ENCODE data around the gene MYO1D.

The MYO1D gene

DNA sequence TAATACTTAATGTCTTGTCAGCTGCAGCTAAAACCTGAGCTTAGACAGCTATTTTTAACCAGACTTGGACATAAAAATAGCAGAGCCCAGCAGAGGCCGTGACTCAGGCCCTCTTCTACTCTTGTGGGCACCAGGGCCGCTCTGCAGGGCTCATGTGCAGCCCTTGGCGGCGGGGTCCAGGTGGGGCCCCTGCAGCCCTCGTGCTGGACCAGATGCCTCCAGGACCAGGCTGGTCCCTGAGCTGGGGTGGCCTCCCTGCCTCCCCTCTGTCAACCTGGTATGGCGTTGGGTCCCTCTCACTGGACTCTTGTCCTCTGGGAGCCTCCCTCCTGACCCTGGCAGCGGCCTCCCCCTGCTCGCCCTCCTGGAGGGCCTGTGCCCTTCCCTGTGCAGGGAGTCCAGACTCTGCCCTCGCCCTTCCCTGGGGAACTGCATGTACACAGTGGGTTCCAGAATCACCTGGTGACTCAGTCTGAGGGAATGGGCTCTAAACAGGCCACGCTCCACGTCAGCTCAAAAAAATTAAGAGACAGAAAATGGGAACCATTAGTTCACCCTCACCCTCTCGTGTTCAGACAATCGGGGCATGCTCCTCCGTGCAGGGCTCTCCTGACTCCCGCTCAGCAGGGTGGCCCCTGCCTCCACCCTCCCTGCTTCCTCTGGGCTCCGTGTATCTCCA is 380.4 kb downstream of the MYO1D start:
- DNase-seq = no peak

DNA sequence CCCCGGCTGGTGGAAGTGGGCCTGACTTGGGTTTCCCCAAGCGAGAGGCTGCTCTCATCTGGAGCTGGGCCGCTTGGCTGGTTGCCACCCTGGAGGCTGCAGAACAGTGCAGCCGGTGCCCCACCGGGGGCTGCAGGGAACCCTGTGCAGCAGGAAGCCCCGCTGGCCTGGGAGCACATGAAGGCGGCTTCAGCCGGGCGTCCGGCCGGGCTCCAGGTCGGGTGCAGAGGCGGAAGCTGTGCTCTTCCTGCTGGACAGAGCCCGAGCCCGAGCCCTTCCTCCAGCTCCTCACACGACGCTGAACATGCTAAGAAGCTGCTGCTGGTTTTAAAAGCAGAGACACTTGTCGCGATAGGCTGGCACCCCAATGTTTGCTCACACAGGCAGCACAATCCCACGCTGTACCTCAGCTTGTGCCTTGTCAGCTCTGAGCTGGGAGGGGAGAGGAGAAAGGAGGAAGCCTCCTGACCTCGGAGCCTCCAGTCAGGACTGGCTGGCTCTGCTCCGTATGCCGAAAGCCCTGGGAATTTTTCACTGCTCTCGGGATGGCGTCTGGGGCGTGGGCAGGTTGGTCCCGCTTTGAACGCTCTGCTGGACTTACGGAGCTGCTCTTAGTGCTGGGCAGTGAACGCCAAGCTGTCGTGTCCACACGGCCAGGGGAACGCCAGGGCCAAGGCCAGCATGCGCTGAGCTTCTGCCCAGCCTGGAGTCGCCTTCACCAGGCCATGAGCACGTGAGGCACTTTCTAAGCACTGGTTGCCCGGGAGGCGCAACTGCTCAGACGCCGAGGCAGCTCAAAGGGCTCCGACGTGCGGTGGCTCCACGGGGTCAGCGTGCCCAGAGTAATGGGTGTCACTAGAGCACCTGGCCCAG is 381.3 kb downstream of the MYO1D start:
- DNase-seq = no peak

DNA sequence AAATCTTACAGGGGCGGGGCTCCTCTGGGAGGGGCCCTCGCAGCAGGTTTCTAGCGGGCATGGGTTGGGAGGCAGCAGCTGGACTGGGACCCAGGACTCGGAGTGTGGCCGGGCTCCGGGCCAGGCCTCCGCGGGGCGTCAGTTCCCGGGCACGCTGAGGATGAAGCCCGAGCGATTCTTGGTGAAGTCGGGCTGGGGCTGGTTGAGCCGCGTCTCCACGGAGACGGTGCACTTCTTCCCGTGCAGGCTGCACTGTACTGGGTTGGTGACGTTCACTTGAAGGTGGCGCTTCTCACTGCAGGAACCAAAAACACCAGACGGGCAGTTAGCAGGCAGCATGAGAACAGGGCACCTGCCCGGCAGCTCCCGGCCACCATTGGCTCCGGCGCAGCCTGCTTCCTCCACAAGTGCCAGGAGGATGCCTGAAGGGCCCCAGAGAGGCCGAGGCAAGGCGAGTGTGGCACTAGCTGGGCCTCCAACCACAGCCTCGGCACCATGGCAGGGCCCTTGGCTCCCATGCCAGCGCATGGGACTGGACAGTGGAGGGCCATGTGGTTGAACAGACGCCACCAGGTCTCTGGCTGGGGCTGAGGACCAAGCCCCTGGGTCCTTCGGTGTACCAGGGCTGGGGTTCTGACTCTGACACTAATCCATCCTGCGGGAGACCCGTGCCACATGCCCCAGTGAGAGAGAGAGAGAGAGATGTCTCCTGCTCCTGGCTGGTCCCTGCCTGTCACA is 382.1 kb downstream of the MYO1D start:
- no peak for DNase-seq

DNA sequence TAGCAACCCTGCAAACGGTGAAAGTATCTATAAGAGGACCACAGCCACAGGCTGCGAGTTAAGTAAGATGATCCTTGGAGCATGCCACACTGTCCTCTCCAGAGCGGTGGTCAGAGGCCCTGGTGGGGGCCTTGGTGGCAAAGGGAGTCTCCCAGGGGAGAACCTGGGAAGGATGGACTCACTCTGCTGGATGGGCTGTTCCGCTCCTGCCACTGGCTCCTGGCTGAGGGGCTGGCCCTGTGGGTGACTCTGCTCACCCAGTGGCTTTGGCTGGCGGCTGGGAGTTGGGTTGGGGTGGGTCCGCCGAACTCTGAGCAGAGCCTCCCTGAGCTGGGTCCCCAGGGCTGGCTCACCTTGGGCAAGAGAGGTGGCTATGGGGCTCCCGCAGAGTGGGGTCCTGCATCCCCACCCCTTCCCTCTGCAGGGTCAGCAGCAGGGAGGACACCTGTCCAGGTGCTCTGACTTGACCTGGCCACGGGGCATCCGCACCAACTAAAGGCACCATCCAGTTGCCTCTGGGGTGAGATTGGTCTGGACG is 382.9 kb downstream of the MYO1D start:
- no peak for DNase-seq

DNA sequence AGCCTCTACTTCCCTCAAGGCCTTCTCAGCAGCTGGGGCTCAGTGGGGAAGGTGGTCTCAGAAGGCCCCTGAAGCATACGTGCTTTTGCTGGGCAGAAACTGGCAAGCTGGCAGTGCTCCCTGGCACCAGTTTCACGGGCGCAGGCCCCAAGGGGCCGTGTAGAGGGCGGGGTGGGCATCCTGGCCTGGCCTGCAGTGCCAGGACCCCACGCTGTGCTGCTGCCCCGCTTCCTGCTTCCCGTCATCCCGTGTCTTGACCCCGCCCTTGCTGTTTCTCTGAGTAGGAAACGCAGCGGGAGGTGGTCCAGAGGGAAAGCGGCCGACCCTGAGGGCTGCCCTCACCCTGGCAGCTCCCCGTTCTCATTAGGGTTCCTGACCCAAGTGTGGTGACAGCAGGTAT is 383.4 kb downstream of the MYO1D start:
- no peak for DNase-seq

DNA sequence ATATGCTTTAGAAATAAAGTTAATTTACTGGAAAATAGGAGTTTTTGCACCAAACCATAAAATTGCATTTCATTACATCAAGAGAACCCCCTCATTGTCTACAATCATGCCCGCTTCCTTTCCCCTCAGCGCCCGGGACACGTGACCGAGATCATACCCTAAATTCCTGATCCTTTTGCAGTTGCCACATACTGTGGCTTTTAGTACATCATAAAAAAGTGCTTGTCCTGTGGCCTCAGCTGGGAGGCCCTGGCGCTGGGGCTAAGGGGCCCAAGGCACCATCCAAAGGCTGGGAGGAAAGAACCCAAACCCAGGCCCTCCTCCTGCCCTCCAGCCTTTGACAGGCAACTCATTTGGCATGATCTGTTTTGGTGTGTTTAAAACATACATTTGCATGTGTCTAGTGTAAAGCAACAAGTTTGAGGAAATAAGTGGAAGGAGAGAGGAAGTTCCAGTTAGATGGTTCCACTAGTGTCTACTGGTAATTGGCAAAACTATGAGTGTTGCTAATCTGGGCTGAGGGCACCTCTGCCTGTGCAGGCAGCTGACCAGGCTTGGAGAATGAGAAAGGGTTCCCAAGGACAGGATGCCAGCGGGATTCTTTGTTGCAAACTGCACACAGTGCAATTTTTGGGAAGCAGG is 384.2 kb downstream of the MYO1D start:
- no peak for DNase-seq

DNA sequence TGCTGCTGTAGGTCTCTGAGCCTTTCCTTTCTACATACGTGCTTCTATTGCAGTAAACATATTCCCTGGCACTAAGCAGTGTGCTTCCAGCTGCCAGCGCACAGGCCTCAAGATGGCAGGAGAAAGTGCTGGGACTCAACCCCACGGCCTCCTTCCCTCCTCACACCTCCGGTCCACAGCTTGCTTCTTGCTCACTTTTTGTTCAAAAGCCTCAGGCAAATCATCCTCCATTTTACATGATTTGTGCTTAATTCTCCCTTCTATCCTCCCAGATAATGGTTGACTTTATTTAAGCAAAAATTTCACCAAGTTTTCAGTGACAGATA is 384.7 kb downstream of the MYO1D start:
- DNase-seq = no peak

DNA sequence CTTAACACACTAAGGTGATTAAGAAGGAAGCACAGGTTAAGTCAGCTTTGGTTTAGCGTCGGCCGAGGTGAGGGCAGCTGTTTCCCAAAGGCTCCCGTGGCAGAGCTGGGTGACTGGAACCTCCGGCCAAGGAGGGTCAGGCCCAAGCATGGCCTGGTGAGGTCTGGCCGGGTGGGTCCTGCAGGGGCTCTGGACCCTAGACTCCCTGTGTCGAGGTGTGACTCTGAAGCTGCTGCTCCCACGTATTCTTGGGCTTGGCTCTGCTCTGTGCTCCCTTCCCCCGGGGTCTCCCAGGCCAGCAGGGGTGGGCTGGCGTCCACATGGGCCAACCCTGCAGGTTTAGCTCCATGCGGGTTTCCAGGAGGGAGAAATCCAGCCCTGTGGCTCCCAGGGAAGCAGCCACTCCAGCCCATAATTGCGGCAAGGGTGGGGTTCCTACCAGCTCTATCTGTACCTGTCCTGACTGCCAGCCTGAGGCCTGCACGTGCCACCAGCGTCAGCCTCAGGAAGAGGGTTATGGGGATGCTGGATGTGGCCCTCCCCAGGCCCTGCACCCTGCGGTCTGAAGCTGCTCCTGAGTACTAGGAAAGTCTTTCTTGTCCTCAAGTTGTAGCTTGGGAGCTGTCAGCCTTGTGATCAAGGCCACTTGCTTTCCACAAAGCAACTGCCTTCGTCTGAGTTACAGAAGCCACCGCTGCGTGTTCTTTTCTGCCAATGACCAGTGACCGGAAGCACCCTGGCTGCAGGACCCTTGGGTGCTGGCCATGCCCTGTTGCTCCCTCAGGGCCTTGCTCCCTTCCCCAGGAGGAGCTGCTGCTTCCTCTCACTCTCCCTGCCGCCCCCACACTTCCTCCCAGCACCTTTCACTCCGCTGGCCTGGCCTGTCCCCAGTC is 385.3 kb downstream of the MYO1D start:
- no peak for DNase-seq

DNA sequence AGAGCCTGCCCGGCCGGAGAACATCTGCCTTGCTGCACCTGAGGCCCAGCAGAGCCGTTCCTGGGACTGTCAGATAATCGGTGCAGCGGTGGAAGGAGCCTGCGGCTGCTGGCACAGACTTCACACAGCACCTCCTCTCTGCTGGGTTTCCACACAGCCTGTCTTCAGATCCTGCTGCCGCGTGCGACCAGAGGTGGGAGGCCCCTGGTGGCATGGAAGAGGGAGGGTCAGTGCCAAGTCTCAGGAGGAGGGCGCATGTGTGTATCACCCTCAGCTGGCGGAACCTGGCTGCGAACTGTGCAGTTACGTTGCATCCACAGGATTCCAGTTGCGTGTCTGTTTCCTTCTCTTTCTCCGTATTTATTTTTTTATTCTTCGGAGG is 386.8 kb downstream of the MYO1D start:
- no peak for DNase-seq

DNA sequence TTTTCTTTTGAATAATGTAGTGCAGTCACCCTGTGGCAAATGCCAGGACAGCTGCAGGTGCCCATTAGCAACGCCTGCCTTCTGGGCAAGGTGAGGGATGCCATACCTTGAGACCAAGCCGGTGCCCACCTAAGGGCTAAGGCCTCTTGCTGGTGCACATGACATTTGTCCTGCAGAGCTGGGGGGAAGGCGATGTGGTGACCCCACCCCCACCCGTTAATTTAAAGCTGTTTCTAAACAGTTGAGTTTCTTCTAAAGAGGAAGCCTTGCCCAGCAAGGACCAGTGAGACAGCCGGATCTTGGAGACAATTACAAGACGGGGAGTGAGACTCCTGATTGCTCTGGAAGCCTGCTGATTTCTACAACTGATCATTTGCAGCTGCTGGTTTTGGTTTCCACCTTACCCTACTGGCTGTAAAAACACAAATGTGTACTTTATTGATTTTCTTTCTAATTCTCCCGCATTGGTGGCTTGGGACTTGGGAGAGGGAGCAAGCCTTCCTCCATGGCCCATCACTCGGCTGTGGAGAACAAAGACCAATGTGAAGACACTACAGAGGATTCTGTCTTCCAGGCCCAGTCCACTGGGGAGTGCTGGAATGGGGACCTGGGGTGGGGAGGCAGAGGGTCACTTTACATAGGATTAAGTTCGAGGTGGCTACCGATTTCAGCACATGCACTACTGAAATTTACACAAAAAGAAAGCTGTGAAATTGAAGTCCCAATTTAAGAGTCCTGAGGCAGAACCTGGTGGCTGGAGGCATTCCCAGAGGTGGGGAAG is 387.4 kb downstream of the MYO1D start:
- no peak for DNase-seq

DNA sequence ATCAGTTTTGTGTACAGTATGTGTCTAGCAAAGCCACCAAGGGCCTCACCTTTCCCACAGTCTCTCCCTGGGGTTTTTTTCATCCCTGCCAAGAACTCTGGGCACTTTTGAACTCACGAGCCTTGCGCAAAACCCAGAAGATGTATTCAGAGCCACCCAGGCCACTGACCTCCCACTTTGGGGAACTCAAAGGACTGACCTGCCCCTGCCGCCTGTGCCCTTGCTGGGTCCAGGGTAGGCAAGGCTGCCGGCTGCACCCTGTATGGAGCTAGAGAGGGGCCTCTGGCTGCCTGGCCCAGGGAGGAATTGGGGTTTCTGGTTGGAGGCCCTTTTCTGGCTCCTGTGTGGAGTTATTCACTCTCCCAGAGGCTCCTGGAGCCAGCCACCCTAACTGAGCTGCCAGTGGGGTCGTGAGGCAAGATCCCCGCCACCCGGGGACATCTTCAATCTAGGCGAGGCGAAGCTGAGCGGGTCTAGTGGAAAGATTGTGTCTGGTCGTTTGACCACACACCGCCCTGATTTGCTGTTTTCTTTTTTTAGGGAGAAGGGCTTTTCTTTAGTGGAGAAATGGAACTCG is 388.2 kb downstream of the MYO1D start:
- DNase-seq = no peak

DNA sequence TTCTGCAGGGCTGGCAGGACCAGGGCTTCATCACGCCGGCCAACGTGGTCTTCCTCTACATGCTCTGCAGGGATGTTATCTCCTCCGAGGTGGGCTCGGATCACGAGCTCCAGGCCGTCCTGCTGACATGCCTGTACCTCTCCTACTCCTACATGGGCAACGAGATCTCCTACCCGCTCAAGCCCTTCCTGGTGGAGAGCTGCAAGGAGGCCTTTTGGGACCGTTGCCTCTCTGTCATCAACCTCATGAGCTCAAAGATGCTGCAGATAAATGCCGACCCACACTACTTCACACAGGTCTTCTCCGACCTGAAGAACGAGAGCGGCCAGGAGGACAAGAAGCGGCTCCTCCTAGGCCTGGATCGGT is 388.8 kb downstream of the MYO1D start:
- no peak for DNase-seq

DNA sequence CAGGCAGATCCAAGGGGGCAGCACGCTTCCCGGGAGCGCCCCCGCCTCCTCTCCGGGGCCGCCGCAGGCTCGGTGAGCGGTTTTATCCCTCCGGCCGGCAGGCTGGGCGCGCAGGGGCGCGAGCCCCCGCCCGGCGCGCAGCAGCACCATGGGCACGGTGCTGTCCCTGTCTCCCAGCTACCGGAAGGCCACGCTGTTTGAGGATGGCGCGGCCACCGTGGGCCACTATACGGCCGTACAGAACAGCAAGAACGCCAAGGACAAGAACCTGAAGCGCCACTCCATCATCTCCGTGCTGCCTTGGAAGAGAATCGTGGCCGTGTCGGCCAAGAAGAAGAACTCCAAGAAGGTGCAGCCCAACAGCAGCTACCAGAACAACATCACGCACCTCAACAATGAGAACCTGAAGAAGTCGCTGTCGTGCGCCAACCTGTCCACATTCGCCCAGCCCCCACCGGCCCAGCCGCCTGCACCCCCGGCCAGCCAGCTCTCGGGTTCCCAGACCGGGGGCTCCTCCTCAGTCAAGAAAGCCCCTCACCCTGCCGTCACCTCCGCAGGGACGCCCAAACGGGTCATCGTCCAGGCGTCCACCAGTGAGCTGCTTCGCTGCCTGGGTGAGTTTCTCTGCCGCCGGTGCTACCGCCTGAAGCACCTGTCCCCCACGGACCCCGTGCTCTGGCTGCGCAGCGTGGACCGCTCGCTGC is 389.3 kb downstream of the MYO1D start:
- no peak for DNase-seq

DNA sequence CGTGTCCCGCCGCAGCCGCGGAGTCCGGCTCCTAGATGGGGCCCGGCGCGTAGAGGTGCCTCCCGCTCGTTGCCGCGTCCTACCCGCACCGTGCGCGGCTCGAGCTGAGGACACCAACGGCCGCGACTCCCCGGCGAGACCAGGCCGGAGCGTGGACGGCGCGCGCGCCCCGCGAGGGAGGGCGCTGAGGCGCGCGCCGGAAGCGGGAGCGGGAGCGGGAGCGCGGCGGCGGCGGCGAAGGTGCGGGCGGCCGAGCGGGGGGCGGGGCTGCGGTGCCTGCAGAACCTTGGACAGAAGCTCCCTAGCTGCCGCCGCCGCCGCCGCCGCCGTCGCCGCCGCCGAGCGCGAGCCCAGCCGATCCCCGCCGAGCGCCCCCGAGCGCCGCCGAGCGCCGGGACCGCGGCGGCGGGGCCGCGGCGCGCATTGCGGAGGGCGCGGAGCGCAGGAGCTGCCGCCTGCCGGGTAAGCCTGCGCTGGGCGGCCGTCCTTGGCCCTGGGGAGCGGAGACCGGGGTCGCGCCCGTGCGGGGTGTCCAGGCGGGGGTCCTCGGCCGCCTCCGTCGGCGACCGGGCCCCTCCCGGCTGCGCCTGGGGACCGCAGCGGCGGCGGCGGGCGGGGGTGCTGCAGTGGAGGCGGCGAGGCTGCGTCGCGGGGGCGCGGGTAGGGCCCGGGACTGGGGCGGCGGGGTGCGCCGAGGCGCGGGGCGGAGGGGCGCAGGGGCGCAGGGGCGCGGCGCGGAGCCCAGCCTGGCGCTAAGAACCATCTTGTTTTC is 390.0 kb downstream of the MYO1D start, which contains the start of gene CDK5R1:
CDK5R1 (plus strand) TSS at position 293 of the 772 bp plus-strand sequence. CDS start 628 bp downstream, outside the sequence.
- peak; percentile 71 for DNase-seq

DNA sequence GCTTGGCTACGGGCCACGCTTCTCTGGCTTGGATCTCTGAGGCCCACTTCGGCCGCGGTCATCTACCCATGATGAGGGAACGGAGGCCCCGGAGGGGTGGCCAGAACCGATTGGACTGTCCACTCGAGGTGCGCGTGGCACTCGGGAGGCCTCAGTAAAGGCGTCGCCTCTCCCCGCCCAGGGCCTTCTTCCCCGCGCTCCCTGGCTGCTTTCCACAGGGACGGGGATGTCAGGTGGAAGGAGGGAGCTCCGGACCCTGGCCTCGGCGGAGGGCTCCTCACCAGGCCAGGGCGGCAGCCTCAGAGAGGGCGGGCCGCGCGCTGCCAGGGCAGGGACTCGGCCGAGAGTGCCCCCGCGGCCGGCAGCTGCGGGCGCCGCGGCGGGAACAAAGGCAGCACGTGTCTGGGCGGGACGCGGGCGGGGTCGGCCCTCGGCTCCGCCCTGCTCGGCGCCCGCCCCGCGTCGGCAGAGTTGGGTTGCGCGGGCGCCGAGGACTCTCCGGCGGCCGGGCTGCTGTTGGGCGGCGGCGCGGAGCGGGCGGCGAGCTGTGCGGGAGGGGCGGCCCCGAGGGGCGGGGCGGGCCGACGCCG is 390.7 kb downstream of the MYO1D start:
- peak; percentile 68 for DNase-seq

DNA sequence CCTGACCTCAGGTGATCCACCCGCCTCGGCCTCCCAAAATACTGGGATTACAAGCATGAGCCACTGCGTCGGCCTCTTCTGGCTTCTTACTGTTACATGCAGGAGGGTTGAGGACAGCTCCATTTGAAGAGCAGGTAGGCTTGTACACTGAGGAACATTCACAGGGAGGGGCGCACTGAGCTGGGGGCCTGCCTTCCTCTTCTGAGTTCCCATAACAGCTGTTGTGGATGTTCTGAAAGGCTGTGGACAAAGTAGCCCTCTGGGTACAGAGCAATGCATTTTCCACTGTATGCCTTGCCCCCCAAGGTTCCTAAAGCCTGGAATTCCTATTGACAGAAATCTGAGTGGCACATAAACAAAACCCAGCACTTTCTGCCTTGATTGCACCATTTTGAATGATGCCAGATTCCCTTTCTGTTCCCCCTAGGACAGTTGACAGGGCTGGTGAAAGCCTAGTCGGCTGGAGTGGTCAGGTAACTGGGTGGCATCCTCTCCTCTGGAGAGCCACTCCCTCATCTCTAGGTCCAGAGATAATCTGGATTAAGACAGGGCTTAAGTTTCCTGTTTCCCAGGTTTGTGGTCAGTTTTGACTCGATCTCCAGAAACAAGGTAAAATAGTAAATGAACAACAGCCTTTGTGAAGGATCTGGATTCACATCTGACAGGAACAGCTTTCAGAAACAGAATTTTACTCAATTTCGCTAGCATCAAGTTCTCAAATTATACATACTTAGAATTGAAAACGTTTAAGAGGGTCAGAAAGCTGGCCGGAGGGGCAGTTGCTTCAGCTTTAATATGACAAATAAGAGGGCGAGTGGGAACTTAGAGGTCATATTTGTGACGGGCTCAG is 391.4 kb downstream of the MYO1D start:
- DNase-seq = no peak

DNA sequence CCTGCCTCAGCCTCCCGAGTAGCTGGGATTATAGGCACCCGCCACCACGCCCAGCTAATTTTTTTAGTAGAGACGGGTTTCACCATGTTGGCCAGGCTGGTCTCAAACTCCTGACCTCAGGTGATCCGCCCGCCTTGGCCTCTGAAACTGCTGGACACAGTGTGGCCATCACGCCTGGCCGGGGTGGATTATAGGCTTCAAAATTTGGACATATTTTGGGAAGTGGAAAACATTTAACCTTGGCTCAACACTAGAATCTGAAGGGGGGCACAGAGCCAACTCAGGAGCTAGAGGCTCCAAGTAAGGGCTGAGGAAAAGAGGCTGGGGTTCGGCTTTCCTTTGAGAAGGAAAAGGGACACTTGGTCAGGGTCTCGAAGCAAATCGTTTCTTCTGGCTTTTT is 392.3 kb downstream of the MYO1D start:
- no peak for DNase-seq

DNA sequence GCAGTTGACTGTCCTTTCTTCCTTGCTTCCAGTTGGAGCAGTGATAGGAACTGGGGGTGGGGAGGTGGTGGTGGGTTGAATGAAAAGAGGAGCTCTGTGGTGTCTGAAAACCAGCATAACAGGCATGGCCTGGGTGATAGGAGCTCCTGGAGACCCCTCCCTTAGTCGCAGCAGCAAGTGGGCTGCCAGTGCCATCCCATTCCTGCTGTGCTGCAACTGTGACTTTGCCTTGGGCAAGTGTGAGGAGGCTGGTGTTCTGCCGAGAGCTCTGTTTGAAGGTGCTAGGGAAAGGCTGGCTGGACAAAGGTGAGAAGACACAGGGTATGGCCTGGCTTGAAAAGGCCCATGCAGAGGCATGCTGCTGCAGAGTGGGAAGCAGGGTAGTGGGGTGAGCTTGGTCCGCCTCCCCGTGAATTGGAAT is 392.9 kb downstream of the MYO1D start:
- no peak for DNase-seq

Measured in activated CD8-positive, alpha-beta memory T cell treated with anti-CD3 and anti-CD28 coated beads, Interleukin-2, amount 50 U/mL, for 4 hours (primary cell).